ENCODE results near the gene RXRA.

GRCh38 chr9:134317400-134317789 lies 8.9 kb upstream of the RXRA start:
- TF ChIP-seq TAF1 (IDR thresholded peaks at IDR 0.05; ENCODE audit: borderline replicate concordance, insufficient read depth, low read length), result no peak
- no peak for TF ChIP-seq REST (IDR thresholded peaks at IDR 0.05; ENCODE audit: insufficient read depth in 1 of 2, low read depth in 2 of 2, low read length in 2 of 2)
- no peak for TF ChIP-seq POLR2AphosphoS5 (IDR thresholded peaks at IDR 0.05; ENCODE audit: low read depth, low read length)
